PFSK-1 (cell line): ENCODE results near the gene RAB37.

Experiments
- FOXP2 ChIP-seq: optimal IDR thresholded peaks from 2 replicates; pipeline ENCODE3; 2011; ENCODE audit warnings: borderline replicate concordance, control low read depth, inconsistent platforms; ENCODE audit not compliant: insufficient read depth; ENCODE audit errors: extremely low read length, extremely low read depth
- POLR2AphosphoS5 ChIP-seq: IDR thresholded peaks from 2 replicates; pipeline ENCODE4 v1.6.1; 2012; ENCODE audit warnings: low read depth, mild to moderate bottlenecking, control low read depth, low read length, moderate library complexity
- REST ChIP-seq, 2 experiments: IDR thresholded peaks; 2 replicates each; pipeline versions ENCODE4 v1.6.1 to v1.8.0; 2011 to 2012; ENCODE audit warnings: low read depth in 2 of 2, low read length in 2 of 2, control low read depth in 1 of 2, inconsistent platforms in 1 of 2, mild to moderate bottlenecking in 1 of 2, moderate library complexity in 1 of 2; ENCODE audit not compliant: insufficient read depth in 1 of 2
- SIN3A ChIP-seq: IDR thresholded peaks from 2 replicates; pipeline ENCODE4 v1.6.1; 2012; ENCODE audit warnings: mild to moderate bottlenecking, low read length, moderate library complexity, borderline replicate concordance; ENCODE audit not compliant: insufficient read depth
- TAF1 ChIP-seq: IDR thresholded peaks from 2 replicates; pipeline ENCODE4 v1.6.1; 2012; ENCODE audit warnings: low read length, control low read depth, borderline replicate concordance; ENCODE audit not compliant: insufficient read depth

RAB37 gene

GRCh38 chr17:74703311-74703710 is 33.7 kb upstream of the RAB37 start:
- TF ChIP-seq REST (IDR thresholded peaks at IDR 0.05; ENCODE audit: insufficient read depth in 1 of 2, low read depth in 2 of 2, low read length in 2 of 2) = no peak
- TF ChIP-seq FOXP2 = no peak
- TF ChIP-seq SIN3A = no peak
- TF ChIP-seq TAF1 = no peak
- no peak for TF ChIP-seq POLR2AphosphoS5

GRCh38 chr17:74704544-74704943 is 32.5 kb upstream of the RAB37 start:
- no peak for TF ChIP-seq TAF1

- TF ChIP-seq TAF1 (no peak), POLR2AphosphoS5 (no peak), FOXP2 (no peak), SIN3A (no peak), REST (IDR thresholded peaks at IDR 0.05; ENCODE audit: insufficient read depth in 1 of 2, low read depth in 2 of 2, low read length in 2 of 2) (no peak)
These were observed 25.8 kb upstream of the RAB37 start for GRCh38 chr17:74711058-74711824.

- no peak for TF ChIP-seq TAF1
- TF ChIP-seq REST (IDR thresholded peaks at IDR 0.05; ENCODE audit: insufficient read depth in 1 of 2, low read depth in 2 of 2, low read length in 2 of 2) = no peak
- no peak for TF ChIP-seq FOXP2
- TF ChIP-seq POLR2AphosphoS5 = no peak
- no peak for TF ChIP-seq SIN3A
These were observed 24.8 kb upstream of the RAB37 start for GRCh38 chr17:74712301-74712700.

GRCh38 chr17:74712756-74713155 is 24.3 kb upstream of the RAB37 start, which contains the start of gene CD300LF:
CD300LF (minus strand) TSS chr17:74712923; CDS start chr17:74712866, 57 bp downstream.
- no peak for TF ChIP-seq FOXP2
- TF ChIP-seq SIN3A = no peak
- TF ChIP-seq POLR2AphosphoS5 = no peak
- TF ChIP-seq TAF1 = no peak
- TF ChIP-seq REST (IDR thresholded peaks at IDR 0.05; ENCODE audit: insufficient read depth in 1 of 2, low read depth in 2 of 2, low read length in 2 of 2) = no peak
